Measurements from ENCODE around the gene OSBPL5.

OSBPL5 gene

DNA sequence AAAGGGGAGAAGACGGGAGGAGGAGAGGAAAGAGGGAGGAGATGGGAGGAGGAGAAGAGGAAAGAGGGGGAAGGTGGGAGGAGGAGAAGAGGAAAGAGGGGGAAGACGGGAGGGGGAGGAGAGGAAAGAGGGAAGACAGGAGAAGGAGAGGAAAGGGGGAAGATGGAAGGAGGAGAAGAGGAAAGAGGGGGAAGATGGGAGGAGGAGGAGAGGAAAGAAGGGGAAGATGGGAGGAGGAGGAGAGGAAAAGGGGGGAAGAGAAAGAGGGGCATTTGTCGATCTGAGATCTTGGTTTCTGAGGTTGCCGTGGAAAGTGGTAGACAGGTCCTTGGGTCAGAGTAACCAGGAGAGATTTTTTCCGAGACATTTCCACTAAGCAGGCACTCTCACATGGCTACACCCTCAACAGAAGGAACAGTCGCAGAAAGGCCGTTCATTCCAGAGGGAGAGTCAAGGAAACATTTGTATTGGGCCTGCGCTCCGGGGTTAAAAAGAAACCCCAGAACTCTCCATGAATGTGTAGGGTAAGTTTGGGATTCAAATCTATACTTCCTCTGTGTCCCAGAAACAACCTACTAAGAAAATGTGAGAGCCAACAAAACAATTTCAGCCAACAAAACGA is 68.1 kb downstream of the OSBPL5 start:
- no peak for DNase-seq

DNA sequence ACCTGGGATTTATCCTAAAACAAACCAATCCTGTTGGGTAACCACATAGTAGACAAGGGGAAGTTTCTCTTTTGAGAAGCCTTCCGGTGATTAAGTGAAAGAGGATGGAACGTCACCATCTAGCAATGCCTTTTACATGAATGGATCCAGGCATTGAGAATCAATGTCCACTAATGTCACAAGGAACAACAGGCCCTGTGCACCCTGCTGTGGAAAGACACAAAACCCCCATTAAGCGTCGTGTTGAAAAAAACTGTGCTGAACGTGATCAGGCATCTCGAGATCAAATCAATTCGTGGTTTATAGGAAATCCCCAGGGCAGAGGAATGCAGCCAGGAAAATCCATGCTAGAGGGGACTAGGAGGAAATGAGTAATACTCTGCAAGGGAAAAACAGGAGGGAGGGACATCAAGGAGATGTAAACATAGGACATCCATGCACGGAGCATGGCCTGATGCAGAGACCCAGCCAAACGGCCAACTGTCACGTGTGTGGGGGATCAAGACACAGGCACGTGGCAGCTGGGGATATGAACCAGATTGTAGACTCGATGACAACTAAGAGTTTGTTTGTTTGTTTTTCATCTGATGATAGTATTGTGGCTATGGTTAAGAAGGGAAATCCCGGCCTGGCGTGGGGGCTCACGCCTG is 69.3 kb downstream of the OSBPL5 start:
- DNase-seq = no peak

DNA sequence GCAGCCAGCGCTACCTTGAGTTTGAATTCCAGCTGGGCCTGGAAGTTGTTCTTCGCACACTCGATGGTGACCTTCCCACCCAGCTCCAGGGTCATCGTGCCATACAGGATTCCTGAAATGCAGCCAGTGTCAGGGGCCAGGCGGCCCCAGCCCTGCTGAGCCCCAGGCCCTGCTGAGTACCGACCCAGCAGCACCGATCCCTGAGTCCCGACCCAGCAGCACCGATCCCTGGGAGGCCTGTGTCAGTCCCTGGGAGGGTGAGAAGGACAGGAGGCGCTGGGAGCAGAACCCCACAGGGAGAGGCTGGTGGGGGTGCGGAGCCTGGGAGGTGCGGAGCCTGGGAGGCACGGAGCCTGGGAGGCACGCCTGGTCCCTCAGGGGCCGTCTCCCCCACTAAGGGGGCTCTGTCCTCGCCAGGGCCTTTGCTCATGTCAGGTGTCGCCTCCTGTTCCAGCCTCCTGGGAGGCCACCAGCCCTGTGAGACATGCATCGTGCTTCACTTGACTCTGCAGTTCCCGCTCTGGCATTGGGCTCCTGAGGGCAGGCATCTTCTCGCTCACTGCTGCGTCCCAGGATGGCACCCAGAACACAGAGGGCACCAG is 70.8 kb downstream of the OSBPL5 start:
- no peak for DNase-seq

DNA sequence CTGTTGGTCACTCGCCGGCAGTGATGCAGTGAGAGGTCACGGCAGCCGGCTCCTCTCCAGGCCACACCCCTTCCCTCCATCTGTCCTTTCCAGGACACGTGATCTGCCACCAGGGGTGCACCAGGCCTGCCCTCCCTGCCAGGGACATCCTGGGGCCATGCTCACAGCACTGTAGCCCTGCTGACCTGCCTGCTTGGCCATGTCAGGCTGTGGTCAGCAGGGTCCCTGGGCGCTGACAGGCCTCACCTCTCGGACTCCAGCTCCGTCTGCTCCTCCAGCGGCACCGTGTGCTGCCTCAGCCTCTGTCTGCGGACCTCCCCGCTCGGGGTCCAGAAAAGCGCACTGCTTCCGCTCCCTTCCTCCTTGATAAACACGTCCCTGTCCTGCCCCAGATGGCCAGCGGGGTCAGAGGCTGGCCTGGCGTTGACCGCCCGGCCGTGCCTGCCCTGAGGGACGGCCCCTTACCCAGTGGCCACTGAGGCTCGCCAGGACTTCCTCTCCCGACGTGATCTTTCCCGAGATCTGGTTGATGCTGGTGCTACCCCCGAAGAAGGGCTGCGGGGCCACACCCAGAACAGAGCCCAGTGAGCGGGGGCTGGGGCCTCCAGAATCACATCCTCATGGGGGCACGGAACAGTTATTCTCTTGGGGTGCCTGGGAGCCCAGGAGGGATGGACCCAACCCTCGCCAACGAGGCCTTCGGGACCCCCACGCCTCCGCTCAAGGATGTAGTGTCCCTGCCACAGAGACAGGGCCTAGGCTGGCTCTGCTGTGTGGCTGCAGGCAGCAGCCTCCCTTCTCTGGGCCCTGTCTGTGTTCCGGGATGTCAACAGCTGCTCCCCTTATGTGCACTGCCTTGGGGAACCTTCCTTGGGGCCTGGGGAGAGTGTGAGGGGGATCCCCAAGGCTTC is 71.6 kb downstream of the OSBPL5 start:
- DNase-seq = no peak

DNA sequence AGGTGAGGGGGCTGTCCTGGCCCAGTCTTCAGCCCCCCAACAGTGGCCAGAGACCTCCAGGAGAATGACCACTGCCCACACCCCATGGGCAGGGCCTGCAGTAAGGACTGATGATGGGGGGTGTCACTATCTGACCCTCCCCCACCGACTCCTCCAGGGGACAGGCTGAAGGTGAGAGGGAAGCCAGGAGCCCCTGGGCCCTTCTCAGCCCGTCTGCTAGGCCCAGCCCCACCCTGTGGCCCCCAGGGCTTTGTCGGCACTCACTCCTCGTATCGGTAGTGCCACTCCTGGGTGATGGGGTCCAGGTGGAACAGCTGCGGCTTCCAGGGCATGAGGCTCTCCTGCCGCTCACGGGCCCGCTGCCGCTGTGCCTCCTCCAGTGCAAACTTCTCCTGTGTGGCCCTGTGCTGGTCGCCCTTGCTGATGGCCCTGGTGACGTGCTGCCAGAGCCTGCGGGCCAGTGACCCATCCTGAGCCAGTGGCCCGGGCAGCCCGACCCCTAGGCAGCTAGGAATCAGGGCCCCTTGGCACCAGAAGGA is 72.4 kb downstream of the OSBPL5 start:
- no peak for DNase-seq

DNA sequence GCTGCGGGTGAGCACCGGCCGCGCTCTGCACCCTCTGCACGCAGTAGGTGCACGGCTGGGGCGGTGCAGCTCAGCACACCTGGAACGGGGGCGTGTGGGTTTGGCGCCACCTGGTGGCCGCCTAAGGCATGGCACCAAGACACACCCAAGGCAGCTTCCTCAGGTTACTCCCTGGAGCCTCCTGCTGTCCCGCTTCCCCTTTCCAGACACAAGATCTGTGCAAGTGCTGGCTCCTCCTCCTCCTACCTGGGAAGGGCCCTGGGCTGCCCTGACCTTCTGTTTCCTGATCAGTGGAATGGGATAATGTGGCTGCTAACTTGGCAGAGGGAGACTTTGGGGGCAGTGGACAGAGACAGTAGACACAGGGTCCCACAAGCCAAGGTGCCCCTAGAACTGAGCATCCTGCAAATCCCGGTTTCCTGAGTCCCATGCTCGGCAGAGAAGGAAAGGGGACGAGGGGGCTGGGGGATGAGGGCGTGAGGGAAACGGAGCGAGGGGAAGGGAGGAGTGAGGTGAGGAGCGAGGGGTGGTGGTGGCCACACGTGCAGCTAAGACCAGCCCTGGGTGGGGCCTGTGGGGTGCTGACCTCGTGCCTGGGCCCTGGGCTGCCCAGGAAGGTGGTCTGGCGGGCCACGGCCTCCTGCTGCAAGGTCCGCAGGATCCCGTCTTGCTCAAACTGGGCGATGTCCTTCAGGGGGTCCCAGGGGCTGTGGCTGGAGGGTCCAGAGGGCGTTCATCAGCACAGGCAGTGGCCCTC is 73.1 kb downstream of the OSBPL5 start:
- peak in 1 of 2 experiments; percentile 49 for DNase-seq

DNA sequence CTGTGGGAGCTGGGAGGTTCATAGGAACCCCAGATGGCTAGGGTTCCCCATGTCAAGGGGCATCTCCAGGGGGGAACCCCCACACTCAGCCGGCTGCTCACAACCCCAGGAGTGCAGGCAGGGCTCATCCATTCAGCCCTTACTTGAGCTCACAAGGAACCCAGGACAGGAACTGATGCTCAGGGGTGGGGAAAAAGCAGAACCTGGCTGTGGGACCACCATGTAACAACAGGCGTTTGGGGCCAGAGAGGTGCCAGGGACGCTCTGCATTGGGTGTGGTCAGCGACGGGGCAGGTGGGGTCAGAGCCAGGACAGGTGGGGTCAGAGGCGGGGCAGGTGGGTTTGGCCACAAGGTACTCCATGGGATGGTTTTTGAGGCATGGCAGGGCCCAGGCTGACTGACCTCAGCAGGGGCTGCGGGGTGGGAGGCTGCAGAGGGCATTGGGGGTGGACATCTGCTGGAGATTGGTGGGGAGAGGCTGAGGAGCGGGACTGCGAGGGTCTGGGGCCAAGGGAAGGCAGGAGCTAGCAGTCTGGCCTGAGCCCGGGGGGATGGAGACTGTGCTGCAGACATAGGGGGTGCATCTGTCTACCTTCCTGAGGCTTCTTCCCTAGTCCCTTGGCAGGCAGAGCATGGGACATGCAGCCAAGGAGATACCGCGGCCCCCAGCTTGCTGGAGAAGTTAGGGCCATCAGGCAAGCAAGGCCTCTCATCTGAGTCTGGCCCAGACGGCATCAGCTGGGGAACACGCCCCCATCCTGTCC is 73.8 kb downstream of the OSBPL5 start:
- no peak for DNase-seq

DNA sequence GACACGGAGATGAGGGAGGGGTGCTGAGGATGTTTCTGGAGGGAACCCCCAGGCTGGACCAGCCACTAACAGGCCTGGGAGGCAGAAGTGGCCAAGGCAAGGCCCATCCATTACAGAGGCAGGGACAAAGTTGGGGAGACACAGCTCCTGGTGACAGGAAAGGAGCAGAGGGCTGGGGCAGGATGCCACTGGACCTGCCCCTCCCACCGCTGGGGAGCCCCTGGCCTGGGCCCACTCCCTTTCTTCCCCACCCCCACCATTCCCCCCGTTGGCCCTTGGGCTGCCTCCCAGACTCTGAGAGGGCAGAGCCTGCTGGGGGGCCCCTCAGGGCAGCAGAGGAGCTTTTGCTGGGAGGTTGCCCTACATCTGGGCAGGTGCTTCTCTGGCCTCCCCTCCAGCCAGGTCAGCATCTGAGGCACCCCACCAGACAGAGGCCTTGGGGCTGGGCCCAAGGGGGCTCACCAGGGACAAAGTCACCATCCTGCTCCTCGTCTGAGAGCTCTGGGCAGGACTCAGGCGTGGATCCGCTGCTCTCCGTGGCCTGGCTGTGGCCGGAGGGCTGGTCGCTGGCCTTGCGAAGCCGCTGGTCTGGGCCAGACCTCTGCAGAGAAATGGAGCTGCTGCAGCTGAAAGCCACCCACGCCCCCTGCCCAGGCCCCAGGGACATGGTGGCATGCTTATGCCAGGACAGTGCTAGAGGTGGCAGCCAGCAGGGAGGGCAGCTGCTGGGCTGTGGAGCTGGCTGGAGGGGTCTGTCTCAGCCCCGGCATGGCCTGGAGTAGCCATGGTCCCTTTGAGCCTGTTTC is 74.8 kb downstream of the OSBPL5 start:
- no peak for DNase-seq

DNA sequence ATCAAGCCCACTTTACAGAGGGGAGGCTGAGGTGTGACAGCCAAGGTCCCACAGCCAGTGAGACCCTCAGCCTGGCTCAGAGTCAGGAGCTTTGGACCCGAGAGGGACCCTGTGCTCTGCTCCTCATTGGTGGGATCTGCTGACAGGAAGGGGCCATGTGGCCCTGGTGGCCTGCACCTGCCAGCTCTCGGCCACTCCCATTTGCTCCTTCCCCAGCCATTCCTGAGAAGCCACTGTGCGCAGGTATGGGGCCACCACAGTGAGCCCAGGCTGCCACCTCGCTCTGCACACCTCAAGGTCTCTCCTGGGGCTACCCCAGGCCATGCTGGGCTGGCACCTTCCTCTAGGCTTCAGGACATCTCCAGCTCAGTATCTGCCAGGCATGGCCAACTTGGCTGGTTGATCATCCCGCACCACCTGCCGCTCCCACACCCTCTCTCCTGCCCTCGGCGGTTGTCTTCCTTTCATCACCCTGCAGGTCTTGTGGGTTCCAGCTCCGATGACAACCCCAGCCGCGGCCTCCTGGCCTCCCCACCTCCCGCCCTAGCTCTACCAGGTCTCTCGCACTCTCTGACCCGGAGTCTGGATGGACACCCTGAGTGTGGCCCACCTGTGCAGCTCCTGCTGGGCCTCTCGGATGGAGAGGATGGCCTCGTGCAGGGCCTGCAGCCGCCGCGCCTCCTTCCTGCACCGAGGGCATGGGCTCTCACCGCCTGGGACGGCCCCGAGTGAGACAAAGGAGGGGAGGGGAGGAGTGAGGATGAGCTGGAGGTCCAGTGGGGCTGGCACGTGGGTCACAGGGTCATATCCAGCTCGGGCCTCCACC is 75.7 kb downstream of the OSBPL5 start:
- no peak for DNase-seq

DNA sequence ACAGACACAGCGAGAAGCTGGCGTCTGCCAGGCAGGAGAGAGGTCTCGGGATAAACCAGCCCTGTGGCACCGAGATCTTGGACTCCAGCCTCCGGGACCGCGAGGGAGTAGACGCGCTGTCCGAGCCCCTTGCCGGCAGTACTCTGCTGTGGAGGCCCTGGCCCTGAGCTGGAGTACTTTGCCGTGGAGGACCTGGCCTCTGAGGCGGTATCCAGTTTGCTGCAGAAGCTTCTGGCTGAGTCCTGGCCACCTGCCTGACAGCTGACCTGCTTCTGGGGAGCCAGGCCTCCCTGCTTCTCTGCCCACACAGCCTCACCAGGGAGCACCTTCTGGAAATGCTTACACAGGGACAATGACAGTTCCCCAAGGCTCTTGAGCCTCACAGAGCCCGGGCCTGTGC is 76.3 kb downstream of the OSBPL5 start:
- DNase-seq = no peak

DNA sequence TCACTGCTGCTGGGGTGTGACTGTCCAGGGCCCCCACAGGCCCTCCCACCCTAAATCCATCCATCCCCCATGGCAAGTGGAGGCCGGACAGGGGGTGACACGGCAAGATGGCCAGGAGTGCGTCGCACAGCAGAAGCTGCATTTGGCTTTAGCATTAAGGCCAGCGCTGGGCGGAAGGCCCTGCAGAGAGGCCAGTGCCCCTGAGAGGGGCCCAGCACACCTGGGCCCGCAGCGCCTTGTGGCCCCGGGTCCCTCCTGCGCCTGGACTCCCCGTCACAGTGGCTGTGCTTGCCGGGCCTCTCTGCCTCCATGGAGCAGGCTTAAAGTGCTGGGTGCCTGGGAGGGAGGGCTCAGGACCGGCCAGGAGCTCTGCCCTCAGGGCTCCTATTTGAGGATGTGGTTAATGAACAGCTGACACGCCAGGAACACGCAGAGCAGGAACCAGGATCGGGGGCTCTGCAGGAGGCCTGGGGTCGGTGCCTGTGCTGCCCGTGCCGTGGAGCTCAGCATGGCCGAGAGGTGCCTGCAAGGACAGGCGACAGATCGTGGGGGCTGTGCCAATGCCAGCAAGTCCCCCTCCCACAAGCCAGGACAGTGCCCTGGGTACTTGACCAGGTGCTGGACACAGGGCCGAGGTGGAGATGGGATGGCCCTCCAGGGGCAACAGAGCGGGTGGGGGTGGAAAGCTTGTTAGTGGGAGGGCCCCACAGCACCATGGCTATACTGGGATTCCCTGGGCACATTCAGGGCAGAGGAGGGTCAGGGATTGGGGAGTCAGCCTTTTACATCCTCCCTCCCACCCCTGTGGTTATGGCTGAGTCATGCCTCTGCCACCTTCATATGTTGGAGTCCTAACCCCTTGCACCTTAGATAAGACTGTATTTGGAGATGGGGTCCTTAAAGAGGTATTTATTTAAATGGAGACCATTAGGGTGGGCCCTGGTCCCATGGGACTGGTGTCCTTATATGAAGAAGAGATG is 77.0 kb downstream of the OSBPL5 start:
- DNase-seq = no peak

DNA sequence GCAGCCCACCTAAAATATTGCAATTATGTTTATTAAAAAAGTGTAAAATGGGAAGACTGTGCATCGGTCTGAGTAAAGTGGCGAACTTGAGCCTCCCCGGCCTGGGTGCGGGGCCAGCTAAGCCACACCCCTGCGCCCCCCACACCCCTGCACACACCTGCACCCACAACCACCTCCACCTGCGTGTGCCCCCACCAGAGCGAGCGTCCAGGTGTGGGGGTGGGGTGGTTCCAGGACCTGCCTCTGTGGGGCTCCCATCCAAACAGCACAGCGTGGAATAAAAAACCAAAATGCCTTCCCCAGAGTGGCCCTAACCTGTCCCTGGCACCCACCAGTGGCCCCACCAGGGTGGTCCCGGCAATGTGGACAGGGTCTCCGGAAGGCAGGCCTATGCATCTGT is 77.7 kb downstream of the OSBPL5 start:
- DNase-seq = no peak

DNA sequence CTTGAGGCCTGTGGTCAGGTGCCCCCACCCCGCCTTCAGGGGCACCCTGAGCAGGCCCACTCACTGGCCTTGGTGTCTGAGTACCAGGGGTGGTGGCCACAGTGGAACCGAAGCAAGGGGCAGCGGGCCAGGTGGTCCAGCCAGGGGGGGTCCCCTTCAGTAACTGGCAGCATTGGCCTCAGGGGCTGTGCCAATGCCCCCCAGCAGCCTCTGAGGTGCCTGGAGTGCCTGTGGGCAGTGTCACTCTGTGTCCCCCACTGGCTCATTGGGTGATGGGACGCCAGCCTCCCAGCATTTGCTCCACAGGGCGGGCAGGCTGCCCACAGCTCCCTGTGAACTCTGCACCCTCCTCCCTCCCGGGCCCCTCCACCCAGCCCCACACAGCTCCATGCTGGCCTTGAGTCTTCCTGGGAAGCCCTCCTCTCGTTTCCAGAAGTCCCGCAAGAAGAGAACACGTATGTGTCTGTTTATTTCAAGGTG is 78.4 kb downstream of the OSBPL5 start:
- no peak for DNase-seq

DNA sequence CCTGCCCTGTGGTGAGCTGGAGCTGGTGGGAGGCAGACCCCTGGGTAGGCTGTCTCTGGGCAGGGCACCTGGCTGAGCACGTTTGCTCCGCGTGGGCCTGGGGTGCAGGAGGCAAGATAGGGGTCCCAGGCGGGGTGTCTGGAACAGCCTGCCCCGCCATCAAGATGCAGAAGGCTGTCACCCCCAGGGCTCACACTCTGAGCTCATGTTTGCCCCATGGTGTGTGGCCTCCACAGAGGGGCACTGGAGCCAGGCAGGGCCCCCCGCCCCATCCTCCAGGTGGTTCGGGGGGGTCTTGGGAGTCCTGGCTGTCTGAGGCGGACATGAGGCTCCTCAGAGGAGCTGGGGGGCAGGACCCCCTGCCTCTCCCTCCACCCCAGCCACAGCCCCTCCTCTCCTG is 79.0 kb downstream of the OSBPL5 start:
- DNase-seq = no peak

DNA sequence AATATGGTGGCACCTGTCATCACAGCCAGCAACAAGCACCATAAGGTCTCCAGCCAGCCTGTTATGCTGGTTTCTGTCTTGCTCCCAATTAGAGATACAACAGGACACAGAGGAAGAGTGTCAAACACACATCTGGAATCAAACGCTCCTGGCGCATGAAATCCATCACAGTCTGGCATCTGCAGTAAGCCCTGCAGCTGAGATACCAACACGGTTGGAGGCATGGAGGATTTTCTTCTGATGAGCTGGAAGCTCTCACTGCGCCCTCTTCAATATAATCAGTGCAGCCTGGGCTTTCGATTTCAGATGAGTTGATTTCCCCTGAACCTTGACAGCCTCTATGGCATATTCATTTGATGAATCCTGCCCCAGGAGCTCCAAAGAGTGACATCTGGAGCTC is 80.1 kb downstream of the OSBPL5 start:
- DNase-seq = no peak

DNA sequence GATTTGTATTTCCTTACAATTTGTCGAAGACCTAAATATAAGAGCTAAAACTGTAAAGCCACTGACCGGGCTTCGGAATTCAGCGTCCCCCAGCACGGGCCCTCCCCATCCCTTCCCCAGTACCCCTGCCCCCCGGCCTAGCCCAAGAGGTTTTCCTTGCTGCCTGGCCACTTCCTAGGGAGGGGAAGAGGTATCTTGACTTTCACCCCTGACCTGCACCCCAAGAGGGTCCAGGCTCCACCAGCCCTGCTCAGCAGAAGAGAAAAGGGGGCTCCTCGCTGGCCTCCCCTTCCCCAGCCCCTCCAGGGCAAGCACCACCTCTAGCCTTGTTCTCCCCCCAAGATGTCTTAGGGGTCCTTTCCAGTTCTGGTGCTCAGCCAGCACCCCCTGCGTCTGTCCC is 81.8 kb downstream of the OSBPL5 start:
- no peak for DNase-seq

DNA sequence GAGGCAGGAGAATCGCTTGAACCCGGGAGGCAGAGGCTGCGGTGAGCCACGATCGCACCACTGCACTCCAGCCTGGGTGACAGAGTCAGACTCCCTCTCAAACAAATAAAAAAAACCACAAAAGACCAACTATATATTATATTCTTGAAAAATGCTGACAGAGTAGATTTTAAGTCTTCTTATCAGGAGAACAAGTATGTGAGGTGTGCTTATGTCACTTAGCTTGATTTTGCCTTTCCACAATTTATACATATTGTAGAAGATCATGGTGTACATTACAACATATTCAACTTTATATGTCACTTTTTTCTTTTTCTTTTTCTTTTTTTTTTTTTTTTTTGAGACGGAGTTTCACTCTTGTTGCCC is 83.7 kb downstream of the OSBPL5 start:
- DNase-seq = no peak

DNA sequence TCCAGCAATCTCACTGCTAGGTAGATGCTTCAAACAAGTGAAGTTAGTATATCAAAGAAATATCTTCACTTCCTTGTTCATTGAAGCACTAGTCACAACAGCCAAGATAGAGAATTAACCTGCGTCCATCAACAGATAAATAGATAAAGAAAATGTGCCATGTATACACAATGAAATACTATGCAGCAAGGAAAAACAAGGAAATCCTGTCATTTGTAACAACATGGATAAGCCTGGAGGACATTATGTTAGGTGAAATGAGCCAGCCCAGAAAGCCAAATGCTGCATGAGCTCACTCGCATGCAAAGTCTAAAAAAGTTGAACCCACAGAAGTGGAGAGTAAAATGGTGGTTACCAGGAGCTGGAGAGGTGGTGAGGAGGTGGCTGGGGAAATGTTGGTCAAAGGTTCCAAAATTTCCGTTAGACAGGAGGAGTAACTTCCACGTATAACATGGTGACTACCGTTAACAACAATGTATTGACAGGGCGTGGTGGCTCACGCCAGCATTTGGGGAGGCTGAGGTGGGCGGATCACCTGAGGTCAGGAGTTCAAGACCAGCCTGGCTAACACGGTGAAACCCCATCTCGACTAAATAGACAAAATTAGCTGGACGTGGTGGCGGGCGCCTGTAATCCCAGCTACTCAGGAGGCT is 84.3 kb downstream of the OSBPL5 start:
- no peak for DNase-seq

All from NCI-H1930 (cell line).